ENCODE data around the gene HSDL2.
"Not testable (repeated sequence)": the region's sequence is repeated elsewhere in the genome, so short reads cannot be mapped to it uniquely, and the experiment has no call there.

Gene HSDL2

DNA sequence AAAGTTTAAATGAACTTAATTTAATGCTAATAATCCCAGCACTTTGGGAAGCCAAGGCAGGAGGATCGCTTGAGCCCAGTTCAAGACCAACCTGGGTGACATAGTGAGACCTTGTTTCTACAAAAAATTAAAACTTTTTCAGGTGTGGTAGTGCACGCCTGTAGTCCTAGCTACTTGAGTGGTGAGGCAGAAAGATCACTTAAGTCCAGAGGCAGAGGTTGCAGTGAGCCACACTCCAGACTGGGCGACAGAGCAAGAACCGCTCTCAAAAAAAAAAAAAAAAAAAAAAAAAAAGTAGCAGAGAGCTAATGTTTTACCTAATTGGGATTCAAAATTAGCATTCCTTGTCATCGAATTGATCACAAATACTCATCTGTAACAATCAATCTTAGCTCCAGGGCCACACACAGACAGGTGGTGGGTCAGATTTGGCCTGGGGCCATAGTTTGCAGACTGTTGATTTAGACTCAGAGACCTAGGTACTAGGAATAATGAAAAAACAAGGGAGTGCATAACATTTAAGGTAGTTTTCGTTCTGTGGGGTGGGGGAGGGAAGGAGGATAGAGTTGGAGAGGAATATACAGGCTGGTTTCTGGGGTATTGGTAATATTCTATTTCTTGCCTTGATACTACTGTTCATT lies 21.4 kb downstream of the HSDL2 start:
- DNase-seq = no peak

DNA sequence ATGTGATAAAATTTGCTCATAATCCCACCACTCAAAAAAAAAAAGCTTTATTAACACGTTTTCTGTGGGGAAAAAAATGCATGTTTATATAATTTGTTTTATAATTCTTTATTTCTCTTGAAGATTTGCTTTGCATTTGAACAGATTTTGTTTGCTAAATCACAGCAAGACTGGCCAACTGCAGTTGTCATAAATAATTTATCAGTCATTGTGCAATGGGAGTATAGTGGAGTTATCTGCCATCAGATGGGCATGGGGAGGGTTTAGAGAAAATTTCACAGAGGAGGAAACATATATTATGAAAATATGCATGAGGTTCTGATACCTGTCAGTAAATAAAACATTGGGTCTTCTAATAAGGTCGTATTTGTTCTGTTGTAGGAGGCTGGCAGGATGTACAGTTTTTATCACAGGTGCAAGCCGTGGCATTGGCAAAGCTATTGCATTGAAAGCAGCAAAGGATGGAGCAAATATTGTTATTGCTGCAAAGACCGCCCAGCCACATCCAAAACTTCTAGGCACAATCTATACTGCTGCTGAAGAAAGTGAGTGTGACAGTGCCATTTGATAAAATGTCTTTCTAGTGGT lies 23.8 kb downstream of the HSDL2 start:
- no peak for DNase-seq

DNA sequence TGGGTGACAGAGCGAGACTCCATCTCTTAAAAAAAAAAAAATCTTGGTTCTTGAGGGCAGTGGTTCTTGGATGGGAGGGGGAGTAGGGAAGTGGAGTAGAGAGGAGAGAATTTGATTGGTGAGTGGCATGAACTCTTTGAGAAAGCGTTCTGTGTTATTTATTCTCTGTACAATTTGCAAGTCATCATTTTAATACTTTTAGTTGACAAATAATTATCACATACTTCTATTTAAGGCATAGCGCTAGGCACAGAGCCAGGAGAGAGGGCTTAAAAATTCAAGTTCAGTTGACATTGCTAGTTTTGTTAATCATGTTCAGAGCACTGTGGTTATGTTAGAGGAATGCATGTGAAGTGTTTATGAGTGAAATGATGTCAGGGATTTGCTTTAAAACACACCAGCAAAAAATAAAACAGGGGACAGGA lies 24.6 kb downstream of the HSDL2 start:
- DNase-seq = no peak

DNA sequence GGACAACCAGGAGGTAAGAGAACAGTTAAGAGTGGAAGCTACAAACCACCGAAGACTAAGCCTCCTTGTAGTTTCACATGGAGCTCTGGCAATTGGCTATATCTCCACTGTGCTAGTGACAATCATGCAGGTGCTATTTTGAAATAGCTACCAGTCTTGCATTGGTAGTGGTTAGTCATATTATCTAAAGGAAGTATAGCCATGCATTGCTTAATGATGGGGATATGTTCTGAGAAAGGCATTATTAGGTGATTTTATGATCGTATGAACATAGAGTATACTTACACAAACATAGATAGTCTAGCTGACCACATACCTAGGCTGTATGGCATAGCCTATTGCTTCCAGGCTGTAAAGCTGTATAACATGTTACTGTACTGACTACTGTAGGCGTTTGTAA lies 28.4 kb downstream of the HSDL2 start:
- DNase-seq = no peak

DNA sequence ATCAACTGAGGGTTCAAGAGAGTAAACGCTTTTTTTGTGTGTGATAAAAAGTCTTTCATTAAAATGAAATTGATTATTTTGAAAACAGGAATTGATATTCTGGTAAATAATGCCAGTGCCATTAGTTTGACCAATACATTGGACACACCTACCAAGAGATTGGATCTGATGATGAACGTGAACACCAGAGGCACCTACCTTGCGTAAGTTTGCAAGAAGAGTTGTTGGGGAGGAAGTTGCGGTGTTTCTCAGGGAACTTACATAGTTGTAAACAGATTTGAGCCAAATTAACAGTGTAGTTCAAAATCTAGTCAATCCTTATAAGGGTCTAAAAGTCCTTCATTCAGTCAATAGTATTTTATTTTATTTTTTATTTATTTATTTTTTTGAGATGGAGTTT lies 28.9 kb downstream of the HSDL2 start:
- DNase-seq = no peak

DNA sequence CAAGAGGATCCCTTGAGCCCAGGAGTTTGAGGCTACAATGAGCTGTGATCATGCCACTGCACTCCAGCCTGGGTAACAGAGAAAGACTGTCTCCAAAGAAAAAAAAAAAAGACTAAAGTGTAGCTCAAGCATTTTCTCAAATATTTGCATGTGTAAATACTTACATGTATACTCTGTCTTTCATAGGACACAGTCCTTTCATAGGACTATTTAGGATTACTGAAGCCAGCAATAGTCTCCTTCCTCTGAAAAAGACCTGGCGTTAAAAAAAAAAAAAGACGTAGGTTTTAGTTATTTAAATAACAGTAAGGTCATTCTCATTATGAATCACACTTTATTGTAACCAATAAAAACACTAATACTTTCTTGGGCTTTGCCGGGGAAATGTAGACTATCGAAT lies 29.9 kb downstream of the HSDL2 start:
- DNase-seq = no peak

DNA sequence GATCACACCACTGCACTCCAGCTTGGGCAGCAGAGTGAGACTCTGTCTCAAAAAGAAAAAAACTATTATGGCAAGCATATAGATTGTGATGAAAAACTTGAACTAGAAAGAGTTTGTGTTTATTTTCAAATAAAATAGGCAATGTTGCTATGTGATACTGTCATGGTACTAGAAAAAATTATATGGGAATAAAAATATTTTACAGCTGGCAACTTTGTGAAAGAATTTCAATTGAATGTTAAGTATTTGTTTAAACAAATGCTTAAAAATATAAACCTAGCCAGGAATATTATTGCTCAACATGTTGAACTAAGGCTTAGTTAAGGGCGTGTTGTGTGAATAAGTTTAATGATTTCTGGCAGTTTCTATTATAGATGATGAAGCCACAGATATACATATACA lies 31.7 kb downstream of the HSDL2 start:
- no peak for DNase-seq

DNA sequence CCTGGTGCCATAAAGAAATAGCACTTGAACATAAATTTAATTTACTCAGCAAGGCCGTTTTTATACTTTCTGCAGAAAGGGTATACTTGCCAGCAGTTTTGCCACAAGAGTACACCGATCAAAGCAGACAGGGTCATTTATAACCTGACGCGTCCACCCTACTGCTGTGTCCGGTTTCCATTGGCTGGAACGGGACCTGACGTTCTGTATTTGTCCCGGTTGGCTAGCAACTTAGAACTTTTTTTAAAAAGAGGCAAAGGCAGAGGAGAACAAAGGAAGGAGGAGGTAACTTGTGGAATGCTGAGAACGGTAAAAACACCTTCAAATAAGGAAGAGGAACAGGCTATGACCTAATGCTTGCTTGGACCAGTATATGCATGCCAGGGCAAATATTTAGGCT lies 33.8 kb downstream of the HSDL2 start:
- not testable (repeated sequence) for DNase-seq

DNA sequence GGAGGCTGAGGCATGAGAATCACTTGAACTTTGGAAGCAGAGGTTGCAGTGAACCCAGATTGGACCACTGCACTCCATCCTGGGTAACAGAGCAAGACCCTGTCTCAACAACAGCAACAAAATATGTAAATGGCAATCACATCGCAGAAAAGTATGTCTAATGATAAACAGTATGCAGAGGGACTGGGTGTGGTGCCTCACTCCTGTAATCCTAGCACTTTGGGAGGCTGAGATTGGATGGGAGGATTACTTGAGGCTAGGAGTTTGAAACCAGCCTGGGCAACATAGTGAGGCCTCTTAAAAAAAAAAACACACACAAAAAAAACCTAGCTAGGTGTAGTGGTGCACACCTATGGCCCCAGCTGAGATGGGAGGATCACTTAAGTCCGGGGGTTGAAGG lies 40.3 kb downstream of the HSDL2 start:
- DNase-seq = no peak

DNA sequence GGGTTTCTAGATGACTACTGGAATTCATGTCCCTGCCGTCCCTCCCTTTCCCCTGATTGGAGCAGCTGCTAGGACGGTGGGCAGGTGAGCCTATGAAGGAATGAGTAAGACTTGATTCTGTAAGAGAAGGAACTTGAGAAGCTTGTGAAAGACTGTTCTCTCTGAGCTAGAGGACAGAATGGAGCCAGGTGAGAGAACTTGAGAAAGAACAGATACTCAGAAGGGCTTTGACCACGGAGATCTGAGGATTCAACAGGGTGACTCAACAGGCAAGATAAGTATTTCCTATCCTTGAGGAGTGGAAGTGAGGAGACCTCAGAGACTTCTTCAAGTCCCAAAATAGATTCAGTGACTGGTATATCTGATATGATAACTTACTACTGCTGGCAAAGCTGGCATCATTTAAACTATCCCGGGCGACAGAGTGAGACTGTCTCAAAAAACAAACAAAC lies 41.9 kb downstream of the HSDL2 start:
- DNase-seq = no peak

DNA sequence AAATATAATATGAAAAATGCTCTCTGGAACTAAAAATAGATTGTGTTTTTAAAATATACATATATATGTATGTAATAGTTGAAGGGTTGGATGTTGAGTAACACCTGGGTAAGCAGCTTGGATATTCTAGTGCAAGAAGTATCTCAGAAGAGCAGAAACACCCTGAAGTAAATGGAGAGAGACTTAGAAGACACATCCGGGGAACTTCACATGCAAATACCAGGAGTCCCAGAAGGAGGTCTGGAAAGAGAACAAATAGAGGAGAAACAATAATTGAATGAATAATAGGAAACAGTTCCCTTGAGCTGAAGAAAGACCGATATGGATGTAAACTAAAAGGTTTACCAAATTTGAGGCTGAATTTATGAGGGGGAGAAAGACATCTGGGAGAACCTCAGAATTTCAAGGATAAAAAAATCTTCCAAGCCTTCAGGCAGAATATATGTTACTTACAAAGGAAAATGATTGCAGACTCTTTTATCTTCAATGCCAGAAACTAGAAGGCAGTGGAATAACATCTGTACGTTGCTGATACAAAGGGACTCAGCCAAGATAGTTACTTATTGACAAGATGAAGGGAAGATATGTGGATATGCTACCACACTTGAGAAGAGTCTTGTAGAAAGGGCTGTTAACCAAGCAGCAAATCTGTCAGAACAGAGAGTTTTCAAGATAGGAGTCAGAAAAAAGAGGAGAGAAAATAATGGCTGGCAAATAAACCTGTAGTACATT lies 42.7 kb downstream of the HSDL2 start:
- no peak for DNase-seq

DNA sequence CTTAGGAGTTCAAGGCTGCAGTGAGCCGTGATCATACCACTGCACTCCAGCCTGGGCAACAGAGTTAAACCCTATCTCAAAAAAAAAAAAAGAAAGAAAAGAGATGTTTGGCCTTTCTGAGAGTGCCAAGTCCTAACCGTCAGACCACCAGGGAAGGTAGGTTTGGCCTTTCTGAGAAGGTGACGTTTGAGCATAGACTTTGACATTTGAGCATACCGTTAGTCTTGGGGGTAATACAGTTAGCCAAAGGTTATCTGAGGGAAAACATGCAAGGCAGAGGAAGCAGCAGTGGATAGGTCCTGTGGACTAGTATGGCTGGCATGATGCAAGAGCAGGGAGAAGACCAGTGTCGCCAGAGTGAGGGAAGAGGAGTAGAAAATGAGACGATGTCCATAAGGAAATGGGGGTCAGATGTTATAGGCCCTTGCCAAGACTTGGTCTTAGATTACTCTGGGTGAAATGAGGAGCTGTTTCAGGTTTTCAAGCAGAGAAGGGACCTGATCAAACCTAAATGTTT lies 50.2 kb downstream of the HSDL2 start:
- no peak for DNase-seq

DNA sequence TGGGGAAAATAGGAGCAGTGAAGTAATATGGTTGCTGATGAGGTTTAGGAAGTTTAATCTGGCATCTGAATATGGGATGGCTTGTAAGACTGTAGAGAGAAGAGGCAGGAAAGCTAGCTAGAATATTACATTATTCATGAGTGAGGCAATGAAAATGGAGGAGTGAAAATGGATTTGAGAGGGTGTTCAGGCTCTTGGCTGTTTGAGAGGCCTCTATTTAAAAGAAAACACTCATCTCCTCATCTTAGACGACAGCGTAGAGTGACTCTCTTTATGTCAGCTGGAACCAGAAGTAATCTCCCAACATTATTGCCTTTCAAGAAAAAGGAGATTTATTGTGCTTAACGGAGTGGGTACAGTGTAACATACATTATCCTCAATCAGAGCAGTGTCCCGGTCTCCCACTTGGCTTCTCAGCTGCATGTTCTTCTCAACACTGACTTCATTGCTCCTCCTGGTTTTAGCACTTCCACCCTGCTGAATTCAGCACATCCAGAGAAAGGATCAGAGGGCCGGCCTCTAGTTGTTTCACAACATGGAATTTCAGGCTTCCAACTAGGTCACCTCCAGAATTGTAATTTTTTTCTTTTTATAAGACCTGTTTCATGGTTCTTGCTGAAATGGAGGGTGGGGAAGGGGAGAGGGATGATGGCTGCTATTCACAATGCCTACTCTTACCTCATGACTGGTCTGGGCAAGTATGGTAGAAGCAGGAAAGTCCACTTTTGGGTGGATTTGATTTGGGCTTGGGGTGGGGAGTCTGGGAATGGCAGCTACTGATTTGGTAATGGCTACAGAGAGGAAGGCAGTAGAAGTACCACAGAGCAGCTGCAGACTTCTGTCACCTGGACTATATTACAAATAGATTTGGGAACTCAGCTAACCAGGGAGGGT lies 53.8 kb downstream of the HSDL2 start:
- DNase-seq = no peak

DNA sequence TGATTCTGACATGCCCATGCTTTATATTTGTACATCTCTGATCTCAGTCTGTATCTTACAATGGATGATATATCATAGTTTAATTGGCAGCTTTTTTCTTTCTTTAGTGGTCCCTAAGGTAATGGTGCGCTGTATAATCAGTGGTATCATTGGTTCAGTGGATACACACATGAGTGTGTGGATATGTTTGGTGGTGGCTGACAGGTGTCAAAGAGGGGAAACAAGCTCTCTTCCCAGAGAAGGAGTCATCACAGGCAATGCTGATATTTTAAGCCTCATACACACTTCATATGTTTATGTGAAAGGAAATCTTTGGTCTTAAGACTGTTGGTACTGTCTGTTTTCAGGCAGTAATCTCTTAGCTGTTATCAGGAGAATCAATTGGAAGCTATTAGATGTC lies 54.6 kb downstream of the HSDL2 start:
- DNase-seq = no peak

DNA sequence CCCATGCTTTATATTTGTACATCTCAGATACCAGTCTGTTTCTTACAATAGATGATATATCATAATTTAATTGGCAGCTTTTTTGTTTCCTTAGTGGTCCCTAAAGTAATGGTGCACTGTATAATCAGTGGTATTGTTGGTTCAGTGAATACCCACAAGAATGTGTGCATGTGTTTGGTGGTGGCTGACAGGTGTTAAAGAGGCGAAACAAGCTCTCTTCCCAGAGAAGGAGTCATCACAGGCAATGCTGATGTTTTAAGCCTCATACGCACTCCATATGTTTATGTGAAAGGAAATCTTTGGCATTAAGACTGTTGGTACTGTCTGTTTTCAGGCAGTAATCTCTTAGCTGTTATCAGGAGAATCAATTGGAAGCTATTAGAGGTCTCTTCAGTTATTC lies 57.5 kb downstream of the HSDL2 start:
- DNase-seq = no peak

DNA sequence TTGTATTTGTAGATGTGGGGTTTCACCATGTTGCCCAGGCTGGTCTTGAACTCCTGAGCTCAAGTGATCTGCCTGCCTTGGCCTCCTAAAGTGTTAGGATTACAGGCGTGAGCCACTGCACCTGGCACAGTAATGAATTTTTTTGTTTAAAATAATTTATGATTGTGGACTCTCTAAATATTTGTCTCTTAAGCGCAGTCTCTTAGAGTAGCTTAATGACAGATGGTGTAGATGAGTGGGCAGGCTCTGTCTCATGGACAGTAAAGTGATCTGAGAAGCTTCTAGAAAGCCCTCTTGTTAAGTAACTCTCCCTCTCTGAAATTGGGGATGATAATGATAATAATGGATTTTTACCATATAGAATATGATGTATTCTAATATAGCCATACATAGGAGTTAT lies 59.3 kb downstream of the HSDL2 start:
- no peak for DNase-seq

DNA sequence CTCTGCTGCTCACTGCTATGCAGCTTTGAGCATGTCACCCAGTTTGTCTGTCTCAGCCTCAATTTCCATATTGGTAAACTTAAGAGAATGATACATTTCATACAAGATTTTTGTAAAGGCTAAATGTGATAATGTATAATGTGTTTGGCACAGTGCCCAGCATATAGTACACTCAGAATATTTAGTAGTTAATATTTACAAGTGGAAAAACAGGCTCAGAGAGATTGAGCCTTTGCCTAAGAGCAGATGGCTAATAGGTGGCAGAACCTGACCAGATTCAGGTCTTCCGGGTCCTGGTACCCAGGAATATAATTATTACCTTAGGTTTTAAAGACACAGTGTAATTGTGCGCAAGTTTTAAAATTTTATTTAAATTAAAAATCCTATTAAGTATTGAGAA lies 59.9 kb downstream of the HSDL2 start:
- DNase-seq = no peak

DNA sequence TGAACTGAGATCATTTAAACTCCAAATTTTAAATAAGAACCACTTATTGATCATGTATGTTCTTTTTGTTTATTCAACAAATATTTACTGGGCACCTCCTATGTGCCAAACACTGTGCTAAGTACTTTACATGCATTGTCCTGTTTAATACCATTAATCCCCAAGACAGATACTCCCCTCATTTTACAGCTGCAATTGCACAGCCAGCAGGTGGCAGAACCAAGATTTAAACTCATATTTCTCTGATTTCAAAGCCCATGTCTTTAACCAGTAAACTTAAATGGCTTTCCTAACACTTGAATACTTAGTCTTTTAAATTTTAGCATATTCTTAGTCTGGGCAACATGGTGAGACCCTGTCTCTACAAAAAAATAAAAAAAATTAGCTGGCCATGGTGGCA lies 63.3 kb downstream of the HSDL2 start:
- peak in 5 of 6 experiments; percentile 1 to 38 (median 7) for DNase-seq

DNA sequence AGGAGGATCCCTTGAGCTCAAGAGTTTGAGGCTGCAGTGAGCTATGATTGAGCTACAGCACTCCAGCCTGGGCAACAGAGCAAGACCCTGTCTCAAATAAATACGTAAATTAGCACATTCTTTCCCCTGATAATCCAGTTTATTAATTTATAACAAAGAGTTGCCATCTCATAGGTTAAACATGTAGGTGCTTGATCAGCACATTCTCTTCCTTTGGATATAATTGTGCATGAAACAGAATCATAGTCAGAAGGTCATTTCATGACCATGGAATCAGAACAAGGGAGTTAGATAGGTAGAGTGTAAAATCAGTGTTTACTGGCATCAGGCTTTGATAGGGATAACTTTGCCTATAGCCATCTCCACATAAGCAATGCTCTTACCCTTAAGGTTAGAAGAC lies 63.7 kb downstream of the HSDL2 start:
- no peak for DNase-seq

DNA sequence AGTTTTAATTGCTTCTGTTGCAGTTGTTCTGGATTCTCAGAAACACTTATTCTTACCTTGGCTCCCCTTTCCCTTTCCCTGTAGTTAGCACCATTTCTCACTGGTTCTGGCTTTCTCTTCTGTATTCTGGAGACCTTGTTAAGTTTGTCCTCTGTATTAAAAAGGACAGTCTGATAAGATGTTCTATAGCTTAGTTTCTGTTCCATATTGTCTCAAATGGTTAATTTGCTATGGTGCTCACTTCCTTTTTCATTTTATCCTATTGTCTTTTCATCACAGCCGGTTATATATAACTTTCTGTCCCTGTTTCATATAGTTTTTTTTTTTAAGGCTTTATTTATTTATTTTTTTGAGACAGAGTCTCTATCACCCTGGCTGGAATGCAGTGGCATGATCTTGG lies 65.3 kb downstream of the HSDL2 start:
- no peak for DNase-seq

DNA sequence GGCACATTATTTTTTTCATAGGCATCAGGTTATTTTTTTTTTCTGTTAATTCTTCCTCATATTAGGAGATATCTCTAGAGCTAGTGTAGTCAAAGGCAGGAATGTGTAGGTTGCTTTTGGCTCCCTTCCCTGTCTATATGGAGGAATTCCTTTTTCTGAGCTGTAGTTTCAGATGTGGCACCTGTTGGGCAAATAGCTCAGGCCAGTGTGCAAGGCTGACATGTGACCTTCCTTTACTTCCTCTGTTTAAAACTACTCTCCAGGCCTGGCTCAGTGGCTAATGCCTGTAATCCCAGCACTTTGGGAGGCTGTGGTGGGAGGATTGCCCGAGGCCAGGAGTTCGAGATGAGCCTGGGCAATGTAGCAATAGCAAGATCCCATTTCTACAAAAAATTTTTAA lies 66.2 kb downstream of the HSDL2 start:
- DNase-seq = no peak

DNA sequence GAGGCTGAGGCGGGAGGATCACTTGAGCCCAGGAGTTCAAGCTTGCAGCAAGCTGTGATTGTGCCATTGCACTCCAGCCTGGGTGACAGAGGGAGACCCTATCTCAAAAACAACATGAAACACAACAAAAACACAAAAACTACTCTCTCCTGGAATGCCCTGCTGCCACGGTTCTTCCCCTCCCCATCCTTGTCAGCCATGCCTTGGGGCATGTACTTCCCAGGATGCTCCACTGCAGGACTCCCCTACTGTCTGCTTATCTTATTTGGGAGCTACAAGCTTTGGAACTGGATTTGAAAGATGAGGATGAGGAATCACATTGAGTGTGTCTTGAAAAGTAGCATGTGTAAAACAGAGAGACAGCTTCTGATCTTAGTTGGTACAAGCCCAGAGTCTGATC lies 66.6 kb downstream of the HSDL2 start:
- DNase-seq = no peak

DNA sequence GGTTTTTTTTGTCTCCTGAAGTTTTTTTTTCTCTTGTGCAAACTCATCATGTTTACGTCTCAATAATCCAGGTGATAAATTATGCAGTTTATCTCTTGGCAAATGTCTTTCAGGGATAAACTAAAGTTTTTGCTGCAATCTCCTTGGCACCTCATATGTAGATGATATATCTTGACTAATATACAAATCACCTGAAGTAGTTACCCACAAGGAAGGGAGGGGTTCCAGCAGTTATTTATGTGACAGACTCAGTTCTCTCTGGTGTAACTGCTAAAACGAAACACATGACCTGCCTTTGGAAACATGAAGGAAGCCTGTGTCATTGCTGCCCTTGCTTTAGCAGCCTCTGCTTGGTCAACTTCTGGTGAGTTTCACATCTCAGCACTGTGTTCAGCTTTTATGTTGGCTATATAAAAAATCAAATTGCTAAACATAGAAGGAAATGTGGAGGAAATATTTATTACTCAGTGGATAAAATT lies 67.4 kb downstream of the HSDL2 start:
- DNase-seq = no peak
